ENCODE results near the gene PXDN.

The PXDN gene

DNA sequence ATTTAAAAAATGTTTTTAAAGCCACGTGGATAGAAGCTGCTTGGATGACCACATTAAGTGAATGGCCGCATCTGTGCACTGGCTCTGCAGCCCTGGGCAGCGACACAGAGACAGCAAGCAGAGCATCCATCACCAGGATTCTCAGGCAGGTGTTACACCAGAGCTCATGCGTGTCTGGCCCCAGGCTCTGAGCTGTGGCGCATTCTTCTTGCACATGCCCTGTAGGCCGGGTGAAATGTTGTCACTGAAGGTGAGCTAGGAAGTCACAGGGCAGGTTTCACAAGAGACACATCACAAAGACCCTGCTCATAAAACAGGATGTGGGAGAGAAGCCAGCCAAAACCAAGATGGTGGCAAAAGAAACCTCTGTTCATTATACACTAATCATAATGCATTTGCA, 8.4 kb upstream of the PXDN start:
- Histone ChIP-seq H3K4me3 (ENCODE audit: insufficient read length, low read depth) (no peak overlapping the region), H3K27me3 (ENCODE audit: insufficient read depth, insufficient read length) (peaks cover 17% of the 10 kb centered on the region), H3K9me3 (ENCODE audit: insufficient read depth, low read length) (peaks cover 23% of the 10 kb centered on the region; the same call in 1 of the 2 replicates), H3K9ac (ENCODE audit: insufficient read length, low read depth) (no peak overlapping the region), H3K36me3 (ENCODE audit: insufficient read depth, insufficient read length, low read length) (no peaks in the 10 kb centered on the region), H3K4me1 (ENCODE audit: insufficient read depth, insufficient read length) (peaks cover 4% of the 10 kb centered on the region)
- TF ChIP-seq YY1 (IDR thresholded peaks at IDR 0.05; ENCODE audit: insufficient read depth, insufficient read length) (no peak), SUZ12 (IDR thresholded peaks at IDR 0.05; ENCODE audit: extremely low read depth, insufficient read depth, insufficient read length) (no peak), ZNF274 (IDR thresholded peaks at IDR 0.05; ENCODE audit: low read depth, low read length) (no peak)
- no peak for DNase-seq (ENCODE audit: low read depth, low spot score)

GRCh38 chr2:1751767-1752725, 7.7 kb upstream of the PXDN start:
- Histone ChIP-seq H3K36me3 (ENCODE audit: insufficient read depth, insufficient read length, low read length) (no peaks in the 10 kb centered on the region), H3K4me1 (ENCODE audit: insufficient read depth, insufficient read length) (peaks cover 4% of the 10 kb centered on the region), H3K27me3 (ENCODE audit: insufficient read depth, insufficient read length) (peaks cover 25% of the 10 kb centered on the region), H3K9me3 (ENCODE audit: insufficient read depth, low read length) (peaks cover 23% of the 10 kb centered on the region; the same call in 1 of the 2 replicates), H3K4me3 (ENCODE audit: insufficient read length, low read depth) (no peak overlapping the region), H3K9ac (ENCODE audit: insufficient read length, low read depth) (no peak overlapping the region)
- no peak for TF ChIP-seq SUZ12 (IDR thresholded peaks at IDR 0.05; ENCODE audit: extremely low read depth, insufficient read depth, insufficient read length)
- no peak for TF ChIP-seq ZNF274 (IDR thresholded peaks at IDR 0.05; ENCODE audit: low read depth, low read length)
- no peak for TF ChIP-seq YY1 (IDR thresholded peaks at IDR 0.05; ENCODE audit: insufficient read depth, insufficient read length)
- no peak for DNase-seq (ENCODE audit: low read depth, low spot score)

GRCh38 chr2:1750933-1751766, 6.8 kb upstream of the PXDN start:
- H3K4me1 ChIP-seq (ENCODE audit: insufficient read depth, insufficient read length) = peaks cover 4% of the 10 kb centered on the region
- H3K9me3 ChIP-seq (ENCODE audit: insufficient read depth, low read length) = peaks cover 23% of the 10 kb centered on the region; the same call in 1 of the 2 replicates
- no peak for TF ChIP-seq ZNF274 (IDR thresholded peaks at IDR 0.05; ENCODE audit: low read depth, low read length)
- no peak for TF ChIP-seq YY1 (IDR thresholded peaks at IDR 0.05; ENCODE audit: insufficient read depth, insufficient read length)
- no peak for TF ChIP-seq SUZ12 (IDR thresholded peaks at IDR 0.05; ENCODE audit: extremely low read depth, insufficient read depth, insufficient read length)
- DNase-seq (ENCODE audit: low read depth, low spot score) = no peak
- H3K36me3 ChIP-seq (ENCODE audit: insufficient read depth, insufficient read length, low read length) = peaks cover 4% of the 10 kb centered on the region
- H3K4me3 ChIP-seq (ENCODE audit: insufficient read length, low read depth) = no peak overlapping the region
- H3K27me3 ChIP-seq (ENCODE audit: insufficient read depth, insufficient read length) = peaks cover 33% of the 10 kb centered on the region
- H3K9ac ChIP-seq (ENCODE audit: insufficient read length, low read depth) = no peak overlapping the region

- peaks cover 4% of the 10 kb centered on the region for H3K4me1 ChIP-seq (ENCODE audit: insufficient read depth, insufficient read length)
- peaks cover 19% of the 10 kb centered on the region; the same call in 1 of the 2 replicates for H3K9me3 ChIP-seq (ENCODE audit: insufficient read depth, low read length)
- no peak for DNase-seq (ENCODE audit: low read depth, low spot score)
- TF ChIP-seq ZNF274 (IDR thresholded peaks at IDR 0.05; ENCODE audit: low read depth, low read length) (no peak), SUZ12 (IDR thresholded peaks at IDR 0.05; ENCODE audit: extremely low read depth, insufficient read depth, insufficient read length) (no peak), YY1 (IDR thresholded peaks at IDR 0.05; ENCODE audit: insufficient read depth, insufficient read length) (no peak)
- H3K9ac ChIP-seq (ENCODE audit: insufficient read length, low read depth) = no peak overlapping the region
- peaks cover 40% of the 10 kb centered on the region for H3K27me3 ChIP-seq (ENCODE audit: insufficient read depth, insufficient read length)
- peaks cover 7% of the 10 kb centered on the region for H3K36me3 ChIP-seq (ENCODE audit: insufficient read depth, insufficient read length, low read length)
- H3K4me3 ChIP-seq (ENCODE audit: insufficient read length, low read depth) = no peak overlapping the region
Measured at GRCh38 chr2:1750270-1750932, 6.1 kb upstream of the PXDN start.

- Histone ChIP-seq H3K4me3 (ENCODE audit: insufficient read length, low read depth) (no peak overlapping the region), H3K36me3 (ENCODE audit: insufficient read depth, insufficient read length, low read length) (peaks cover 7% of the 10 kb centered on the region), H3K9ac (ENCODE audit: insufficient read length, low read depth) (no peak overlapping the region), H3K4me1 (ENCODE audit: insufficient read depth, insufficient read length) (peaks cover 4% of the 10 kb centered on the region), H3K9me3 (ENCODE audit: insufficient read depth, low read length) (peaks cover 11% of the 10 kb centered on the region; the same call in 1 of the 2 replicates), H3K27me3 (ENCODE audit: insufficient read depth, insufficient read length) (peaks cover 48% of the 10 kb centered on the region)
- TF ChIP-seq SUZ12 (IDR thresholded peaks at IDR 0.05; ENCODE audit: extremely low read depth, insufficient read depth, insufficient read length) (no peak), ZNF274 (IDR thresholded peaks at IDR 0.05; ENCODE audit: low read depth, low read length) (no peak), YY1 (IDR thresholded peaks at IDR 0.05; ENCODE audit: insufficient read depth, insufficient read length) (no peak)
- DNase-seq (ENCODE audit: low read depth, low spot score) = no peak
Measured at GRCh38 chr2:1749489-1750119, 5.3 kb upstream of the PXDN start.

DNA sequence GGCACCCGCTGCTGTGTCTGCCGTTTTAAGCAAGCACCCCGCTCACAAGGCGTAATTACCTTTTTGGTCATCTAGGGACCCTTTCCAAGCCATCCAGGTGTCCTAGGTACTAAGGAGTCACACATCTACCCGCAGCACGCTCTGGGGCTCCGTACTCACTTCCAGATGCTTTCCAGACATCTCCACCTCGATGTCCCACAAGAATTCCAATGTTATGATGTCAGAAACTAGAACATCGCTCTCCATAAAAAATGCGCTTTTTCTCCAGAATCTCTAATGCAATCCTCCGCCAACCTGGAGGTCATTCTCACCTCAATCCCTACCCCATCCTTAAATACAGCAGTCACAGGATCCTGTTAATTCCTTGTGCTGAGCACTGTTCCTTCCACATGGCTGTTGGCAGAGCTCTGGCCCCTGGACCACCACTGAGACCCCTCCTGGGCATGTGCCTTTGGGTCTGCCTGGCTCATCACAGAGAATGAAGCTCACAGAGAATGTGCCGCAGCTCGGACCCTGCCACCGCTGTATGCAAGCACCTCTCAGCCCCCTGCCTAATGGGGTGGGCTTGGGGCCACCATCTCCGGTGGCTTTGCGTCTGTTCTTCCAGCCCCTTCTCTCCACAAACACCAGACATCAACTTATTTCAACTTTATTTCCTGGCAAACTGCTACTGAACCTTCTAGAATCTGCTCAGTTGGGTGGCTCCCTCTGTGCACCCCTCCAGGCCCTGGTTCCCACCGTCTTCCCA, 4.6 kb upstream of the PXDN start:
- peaks cover 7% of the 10 kb centered on the region for H3K36me3 ChIP-seq (ENCODE audit: insufficient read depth, insufficient read length, low read length)
- peaks cover 48% of the 10 kb centered on the region for H3K27me3 ChIP-seq (ENCODE audit: insufficient read depth, insufficient read length)
- no peak overlapping the region for H3K9ac ChIP-seq (ENCODE audit: insufficient read length, low read depth)
- peaks cover 4% of the 10 kb centered on the region for H3K4me1 ChIP-seq (ENCODE audit: insufficient read depth, insufficient read length)
- no peak overlapping the region for H3K4me3 ChIP-seq (ENCODE audit: insufficient read length, low read depth)
- peaks cover 4% of the 10 kb centered on the region; the same call in 1 of the 2 replicates for H3K9me3 ChIP-seq (ENCODE audit: insufficient read depth, low read length)
- TF ChIP-seq YY1 (IDR thresholded peaks at IDR 0.05; ENCODE audit: insufficient read depth, insufficient read length) (no peak), ZNF274 (IDR thresholded peaks at IDR 0.05; ENCODE audit: low read depth, low read length) (no peak), SUZ12 (IDR thresholded peaks at IDR 0.05; ENCODE audit: extremely low read depth, insufficient read depth, insufficient read length) (no peak)
- DNase-seq (ENCODE audit: low read depth, low spot score) = no peak

Data from NT2/D1 (cell line).